Stimulated activated CD8-positive, alpha-beta memory T cell treated with anti-CD3 and anti-CD28 coated beads, Interleukin-12 subunit alpha, Interleukin-12 subunit beta, amount 100 ng/mL, for 24 hours (primary cell): ENCODE results near the gene ALPL.
"Not testable (repeated sequence)": the region's sequence is repeated elsewhere in the genome, so short reads cannot be mapped to it uniquely, and the experiment has no call there.

Experiments
- DNase-seq: peaks from one replicate; pipeline ENCODE4 v3.0.0-alpha.2; 2020; ENCODE audit errors: extremely low read depth

ALPL gene

DNA sequence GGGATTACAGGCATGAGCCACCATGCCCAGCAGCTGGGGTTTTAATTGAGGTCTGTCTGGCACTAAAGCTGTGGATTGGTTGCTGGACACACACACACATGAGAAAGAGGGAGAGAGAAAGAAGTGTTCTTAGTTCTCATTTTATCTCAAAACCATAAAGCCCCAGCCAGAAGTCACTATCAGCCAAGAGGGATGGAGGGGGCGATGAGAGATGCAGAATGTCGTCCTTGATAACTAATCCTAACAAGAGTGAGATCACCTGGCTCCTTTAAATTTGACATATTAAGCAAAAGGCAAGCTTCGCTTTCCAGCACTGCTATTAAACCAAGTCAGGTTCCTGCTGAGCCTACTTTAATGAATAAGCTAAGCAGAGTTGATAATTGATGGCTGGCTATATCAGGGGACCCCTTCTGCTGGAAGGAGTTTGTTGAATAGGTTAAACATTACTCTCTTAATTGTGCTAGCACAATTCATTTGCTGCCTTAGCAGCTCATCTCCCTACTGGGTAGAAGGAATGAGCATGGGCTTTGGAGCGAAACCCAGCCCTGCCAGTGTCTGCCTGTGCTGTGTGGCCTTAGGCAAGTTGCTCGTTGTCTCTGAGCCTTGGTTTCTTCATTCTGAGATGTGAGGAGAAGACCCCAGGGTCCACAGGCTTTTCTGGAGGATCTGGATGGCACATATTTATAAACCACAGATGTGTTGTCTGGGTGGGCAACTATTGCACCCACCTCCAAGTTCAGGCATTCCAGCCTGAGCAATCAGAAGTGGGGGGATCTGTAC is 50.8 kb downstream of the ALPL start:
- no peak for DNase-seq

DNA sequence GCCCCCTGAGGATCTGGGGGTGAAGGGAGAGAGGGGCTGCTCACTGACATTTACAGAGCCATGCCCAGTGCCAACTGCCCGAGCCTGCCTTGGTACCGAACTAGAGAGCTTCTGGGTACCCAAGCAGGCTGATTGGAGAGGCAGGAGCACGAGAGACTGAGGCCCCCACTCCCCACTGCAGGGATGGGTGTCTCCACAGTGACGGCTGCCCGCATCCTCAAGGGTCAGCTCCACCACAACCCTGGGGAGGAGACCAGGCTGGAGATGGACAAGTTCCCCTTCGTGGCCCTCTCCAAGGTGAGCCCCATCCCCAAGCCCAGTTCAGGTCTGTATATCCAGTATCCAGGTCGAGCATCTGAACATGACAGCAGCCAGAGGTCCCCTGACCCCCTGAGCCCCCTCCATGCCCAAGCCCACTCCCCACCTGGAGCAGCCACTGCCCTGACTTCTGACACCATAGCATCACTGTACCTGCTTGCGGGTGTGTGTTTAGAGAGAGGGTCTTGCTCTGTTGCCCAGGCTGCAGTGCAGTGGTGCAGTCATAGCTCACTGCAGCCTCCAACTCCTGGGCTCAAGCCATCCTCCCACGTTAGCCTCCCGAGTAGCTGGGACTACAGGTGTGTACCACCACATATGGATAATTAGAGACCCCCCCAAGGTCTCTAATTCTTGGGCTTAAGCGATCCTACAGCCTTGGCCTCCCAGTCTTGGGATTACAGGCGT is 51.9 kb downstream of the ALPL start:
- DNase-seq = no peak

DNA sequence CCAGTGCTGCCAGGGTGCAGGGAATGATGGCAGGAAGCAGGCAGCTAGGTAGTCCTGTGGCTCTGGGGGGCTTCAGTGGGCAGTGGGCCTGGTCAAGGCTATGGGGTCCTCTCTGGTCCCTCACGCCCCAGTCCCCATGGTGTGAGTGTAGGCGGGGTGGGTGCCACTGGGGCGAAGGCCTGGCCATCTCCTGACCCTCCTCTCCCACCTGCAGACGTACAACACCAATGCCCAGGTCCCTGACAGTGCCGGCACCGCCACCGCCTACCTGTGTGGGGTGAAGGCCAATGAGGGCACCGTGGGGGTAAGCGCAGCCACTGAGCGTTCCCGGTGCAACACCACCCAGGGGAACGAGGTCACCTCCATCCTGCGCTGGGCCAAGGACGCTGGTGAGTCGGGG is 53.7 kb downstream of the ALPL start:
- no peak for DNase-seq

DNA sequence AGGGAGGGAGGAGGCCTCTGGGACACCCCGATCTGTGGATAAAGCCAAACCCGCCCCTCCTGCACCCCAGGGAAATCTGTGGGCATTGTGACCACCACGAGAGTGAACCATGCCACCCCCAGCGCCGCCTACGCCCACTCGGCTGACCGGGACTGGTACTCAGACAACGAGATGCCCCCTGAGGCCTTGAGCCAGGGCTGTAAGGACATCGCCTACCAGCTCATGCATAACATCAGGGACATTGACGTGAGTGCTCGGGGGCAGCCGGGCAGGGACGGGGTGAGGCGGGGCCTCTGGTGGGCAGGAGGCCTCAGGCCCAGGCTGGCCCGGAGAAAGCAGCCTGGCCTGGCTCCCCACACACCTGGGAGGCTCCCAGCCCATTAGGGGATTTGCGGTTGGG is 54.7 kb downstream of the ALPL start:
- no peak for DNase-seq

DNA sequence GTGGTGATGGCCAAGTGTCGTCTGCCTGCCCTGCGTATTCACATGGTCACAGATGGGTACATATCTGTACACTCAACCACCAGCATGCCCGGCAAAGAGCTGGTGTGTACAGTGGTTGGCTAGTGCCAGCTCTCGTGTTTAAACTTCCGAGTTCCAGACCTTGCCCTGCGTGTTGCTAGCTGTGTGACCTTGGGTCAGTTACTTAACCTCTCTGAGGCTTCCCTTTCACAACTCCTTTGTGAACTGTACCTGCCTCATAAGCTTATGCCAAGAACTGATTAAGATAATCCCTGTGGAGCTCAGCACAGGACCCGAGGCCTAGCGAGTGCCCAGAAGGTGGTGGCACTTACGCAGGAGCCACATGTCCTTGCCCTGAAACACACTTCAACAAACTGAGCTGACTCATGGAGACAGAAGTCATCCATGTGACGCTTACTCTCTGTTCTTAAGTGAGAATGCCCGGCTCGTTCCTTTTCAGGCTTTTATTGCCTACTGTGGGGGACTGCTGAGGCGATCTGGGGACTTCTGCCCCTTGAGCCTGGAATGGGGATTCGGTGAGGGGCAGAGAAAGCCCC is 55.4 kb downstream of the ALPL start:
- no peak for DNase-seq

DNA sequence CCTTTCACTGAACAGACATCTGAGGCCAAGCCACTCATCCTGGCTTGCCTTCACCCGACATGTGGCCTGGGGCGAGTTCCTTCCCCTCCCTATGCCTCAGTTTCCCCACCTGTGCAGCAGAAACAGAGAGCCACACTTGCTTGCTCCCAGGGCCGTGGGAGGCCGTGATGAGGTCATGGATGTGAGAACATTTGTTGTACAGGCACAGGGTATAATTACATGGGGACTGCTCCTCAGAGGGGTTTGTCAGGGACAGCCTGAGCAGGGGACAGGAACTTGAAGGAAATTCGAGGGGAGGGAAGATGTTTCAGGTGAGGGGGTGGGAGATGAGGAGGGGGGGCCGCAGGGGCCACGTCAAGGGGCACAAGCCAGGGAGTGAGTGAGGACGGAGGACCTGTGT is 56.1 kb downstream of the ALPL start:
- DNase-seq = no peak

DNA sequence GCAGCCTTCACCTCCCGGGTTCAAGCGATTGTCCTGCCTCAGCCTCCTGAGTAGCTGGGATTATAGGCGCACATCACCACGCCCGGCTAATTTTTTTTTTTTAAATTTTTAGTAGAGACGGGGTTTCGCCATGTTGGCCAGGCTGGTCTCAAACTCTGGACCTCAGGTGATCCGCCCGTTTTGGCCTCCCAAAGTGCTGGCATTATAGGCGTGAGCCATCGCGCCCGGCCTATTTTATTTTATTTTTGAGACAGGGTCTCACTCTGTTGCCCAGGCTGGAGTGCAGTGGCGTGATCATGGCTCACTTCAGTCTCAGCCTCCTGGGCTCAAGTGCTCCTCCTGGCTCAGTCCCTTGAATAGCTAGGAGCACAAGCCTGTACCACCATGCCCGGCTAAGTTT is 57.1 kb downstream of the ALPL start:
- not testable (repeated sequence) for DNase-seq

DNA sequence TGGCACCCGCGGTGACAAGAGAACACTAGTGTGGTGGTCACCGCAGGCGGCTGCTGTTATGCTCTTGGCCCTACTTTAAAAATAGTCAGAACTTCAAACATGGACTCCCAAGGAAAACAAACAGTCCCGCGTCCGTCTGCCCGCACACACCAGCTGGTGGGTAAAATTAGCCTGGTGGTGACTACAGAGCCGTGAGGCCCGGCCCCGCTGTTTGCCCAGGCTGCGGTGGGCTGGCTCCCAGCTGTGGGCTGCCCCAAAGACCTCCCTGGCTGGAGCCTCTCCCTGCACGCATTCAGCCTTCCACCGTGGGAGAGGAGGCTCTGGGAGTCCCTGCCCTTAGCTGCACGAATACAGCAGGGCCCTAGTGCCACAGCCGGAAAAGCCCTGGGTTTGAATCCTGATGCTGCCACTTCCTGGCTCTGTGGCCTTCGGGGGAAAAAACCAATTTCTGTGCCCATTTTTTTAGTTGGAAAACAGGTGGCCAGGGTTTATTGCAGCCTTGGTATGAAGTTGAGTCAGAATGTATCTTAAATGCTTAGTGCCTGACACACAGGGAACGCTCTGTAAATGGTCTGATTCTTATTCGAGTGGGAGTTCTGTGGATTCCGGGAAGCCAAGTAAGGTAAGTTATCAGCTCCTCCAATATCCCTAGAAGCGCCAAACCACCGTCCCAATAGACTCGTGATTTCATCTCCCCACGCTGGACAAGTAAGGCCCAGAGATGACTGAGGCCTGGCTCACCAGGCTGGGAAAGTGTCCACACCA is 58.2 kb downstream of the ALPL start:
- DNase-seq = no peak

DNA sequence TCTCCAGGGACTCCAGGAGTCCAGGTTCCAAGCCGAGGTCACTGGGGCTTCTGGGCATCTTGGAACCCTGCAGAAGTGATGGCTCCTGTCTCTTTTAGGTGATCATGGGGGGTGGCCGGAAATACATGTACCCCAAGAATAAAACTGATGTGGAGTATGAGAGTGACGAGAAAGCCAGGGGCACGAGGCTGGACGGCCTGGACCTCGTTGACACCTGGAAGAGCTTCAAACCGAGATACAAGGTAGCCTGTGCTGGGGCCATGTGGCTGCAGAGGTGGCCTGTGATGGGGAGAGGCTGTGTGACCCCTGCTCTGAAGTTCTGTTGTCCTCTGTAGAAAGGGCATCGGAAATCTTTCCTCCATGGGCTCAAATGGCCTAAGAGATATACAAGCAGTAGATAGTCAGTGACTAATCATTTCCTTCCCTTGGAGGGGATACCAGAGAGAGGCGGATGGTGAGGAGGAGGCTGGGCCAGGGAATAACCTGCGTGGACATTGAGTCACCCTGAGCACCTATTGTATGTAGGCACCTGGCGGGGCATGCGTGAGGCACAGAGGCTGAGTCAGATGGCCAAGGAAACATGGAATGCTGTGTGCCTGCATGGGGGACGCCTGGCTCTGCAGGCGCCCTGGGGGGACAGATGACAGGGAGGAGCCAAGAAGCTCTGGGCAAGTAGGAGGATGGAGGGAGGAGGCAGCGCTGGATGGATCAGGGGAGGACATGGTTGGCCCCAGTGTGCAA is 59.0 kb downstream of the ALPL start:
- DNase-seq = no peak

DNA sequence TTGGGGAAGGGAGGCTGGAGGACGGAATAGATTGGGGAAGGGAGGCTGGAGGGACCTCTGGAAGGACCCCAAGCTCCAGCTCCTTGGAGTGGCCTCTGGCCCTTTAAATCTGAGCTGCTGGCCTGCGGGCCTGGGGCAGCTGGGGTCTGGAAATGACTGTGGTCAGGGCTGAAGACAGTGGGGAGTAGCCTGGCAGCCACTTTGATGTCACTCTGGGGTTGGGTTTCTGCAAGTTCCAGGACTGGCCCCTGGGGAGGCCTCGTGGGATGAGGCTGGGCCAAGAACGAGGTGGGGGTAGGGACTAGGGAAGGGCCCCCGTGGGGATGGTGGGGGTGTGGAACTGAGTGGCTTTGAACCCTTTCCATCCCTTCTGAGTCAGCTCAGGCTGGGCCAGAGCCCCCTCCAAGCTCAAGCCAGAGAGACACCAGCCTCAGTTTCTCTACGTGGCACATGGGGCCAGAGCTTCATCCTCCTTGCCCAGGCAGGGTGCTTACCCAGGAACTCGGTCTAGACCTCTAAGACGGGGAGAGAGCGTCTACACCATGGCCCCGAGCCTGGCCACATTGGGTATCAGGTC is 59.7 kb downstream of the ALPL start:
- no peak for DNase-seq

DNA sequence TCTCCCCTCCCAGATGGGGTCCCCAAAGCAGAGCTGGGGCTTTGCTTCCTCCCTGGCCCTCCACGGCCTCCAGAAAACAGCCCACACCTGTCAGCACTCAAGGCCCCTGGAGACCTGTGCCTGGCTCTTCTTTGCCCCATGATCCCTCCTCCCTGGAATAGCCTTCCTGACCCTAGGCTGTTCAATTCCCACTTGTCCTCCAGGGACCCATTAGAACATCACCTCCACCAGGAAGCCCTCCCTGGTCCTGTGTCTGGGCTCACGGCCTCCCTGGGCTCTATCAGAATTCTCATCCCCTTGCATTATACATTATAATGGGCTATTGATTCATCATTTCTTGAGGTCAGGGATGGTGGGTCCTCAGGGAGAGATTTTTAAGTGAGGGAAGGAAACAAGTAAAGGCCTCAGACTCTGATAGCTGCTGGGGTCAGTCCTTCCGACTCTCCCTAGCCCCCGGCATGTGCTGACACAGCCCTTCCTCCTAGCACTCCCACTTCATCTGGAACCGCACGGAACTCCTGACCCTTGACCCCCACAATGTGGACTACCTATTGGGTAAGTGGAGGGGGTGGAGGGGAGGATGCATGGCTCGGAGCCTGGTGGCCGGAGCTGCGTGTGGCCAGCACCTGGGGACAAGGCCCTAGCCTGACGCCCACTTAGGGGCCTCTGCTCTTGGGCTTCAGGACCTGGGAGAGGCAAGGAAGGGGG is 60.8 kb downstream of the ALPL start:
- no peak for DNase-seq

DNA sequence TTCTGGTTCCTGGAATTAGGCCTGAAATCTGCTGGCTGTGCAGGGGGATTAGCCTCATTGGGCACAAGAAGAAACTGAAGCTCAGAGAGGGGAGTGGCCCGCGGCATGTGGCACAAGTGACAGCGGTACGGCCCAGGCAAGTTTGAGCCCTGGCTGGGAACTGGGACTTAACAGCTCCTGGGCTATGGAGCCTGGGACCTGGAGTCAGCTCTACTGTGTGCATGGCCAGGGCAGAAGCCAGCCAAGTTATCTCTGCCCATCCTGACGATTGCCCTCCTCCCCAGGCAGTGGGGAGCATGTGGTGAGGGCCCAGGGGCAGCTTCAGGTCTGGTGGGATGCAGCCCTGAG is 61.3 kb downstream of the ALPL start:
- DNase-seq = no peak

DNA sequence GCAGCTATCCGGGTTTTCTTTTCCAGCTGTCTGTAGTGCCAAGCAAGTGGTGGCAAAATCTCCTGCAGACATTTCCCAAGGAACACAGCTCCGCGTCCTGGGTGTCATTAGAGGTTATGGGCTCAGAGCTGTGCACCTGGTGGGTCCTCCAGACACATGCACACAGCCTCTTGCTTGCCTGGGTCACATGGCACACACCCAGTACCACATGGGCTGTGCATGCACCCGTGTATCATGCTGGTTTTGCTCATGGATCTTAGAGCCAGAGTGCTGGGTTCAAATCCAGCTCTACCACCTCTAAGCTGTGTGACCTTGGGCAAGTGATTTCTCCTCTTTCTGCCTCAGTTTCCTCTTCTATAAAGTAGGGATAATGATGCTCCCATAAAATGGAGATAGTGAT is 61.7 kb downstream of the ALPL start:
- DNase-seq = no peak

DNA sequence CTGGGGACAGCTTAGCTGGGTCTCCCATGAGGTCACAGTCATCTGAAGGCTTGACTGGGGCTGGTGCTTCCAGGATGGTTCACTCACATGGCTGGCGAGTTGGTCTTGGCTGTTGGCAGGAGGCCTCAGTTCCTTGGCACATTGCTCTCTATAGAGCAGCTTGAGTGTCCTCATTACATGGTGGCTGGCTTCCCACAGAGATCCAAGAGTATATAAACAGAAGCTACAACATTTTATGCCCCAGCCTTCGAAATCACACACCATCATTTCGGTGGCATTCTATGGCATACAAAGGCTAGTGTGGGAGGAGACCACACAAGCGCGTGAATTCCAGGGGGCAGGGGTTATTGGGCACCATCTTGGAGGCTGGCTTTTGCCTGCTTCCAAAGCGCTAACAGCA is 63.0 kb downstream of the ALPL start:
- no peak for DNase-seq

DNA sequence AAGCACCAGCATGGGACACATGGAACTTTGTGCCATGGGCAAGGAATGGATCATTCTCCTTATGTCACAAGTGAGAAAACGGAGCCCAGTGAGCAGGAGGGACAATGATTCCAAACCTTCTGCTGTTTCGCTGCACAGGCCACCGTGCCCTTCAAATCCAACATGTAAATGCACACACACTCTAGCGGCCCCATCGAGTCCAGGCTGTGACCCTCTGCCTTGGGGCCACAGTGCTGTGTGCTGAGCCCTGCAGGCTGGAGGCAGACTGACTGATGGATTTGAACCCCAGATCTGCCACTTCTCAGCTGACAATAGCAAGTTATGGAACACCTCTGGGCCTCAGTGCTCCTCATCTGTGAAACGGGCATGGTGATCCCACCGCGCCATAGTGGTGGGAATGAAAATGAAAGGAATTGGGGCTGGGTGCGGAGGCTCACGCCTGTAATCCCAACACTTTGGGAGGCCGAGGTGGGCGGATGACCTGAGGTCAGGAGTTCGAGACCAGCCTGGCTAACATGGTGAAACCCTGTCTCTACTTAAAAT is 63.6 kb downstream of the ALPL start:
- no peak for DNase-seq

DNA sequence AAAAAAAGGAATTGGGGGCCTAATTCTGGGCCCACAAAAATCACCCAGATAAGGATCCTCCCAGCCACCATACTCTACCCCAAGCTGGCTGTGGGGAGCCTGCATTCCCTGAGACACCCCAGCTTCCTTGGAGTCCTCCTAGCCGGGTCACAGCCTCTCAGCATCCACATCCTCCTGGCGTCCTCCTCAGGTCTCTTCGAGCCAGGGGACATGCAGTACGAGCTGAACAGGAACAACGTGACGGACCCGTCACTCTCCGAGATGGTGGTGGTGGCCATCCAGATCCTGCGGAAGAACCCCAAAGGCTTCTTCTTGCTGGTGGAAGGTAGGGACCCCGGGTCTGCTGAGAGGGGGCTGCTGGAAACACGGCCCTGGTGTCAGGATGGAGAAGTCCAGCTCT is 64.3 kb downstream of the ALPL start:
- no peak for DNase-seq

DNA sequence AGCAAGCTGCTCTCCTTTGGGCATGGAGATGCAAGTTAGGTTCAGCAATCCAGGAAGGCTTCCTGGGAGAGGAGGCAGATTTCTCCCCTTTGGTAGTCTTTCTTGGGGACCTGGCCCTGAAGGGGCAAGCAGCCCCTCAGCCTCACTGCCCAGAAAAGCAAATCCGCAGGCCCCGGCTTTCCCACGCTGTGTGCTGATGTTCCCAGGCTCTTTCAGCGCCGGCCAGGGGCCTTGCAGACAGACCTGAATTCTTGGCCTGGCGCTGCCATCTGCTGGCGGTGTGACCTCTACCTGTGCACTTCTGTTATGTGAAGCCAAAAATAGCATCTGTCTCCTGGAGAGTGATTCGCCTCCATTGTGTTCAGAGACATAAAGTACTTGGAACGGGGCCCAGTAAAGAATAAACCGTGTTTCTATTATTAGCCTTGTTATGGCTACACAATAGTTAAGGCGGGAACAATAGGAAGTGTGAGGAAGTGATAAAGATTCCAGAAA is 64.8 kb downstream of the ALPL start:
- no peak for DNase-seq

DNA sequence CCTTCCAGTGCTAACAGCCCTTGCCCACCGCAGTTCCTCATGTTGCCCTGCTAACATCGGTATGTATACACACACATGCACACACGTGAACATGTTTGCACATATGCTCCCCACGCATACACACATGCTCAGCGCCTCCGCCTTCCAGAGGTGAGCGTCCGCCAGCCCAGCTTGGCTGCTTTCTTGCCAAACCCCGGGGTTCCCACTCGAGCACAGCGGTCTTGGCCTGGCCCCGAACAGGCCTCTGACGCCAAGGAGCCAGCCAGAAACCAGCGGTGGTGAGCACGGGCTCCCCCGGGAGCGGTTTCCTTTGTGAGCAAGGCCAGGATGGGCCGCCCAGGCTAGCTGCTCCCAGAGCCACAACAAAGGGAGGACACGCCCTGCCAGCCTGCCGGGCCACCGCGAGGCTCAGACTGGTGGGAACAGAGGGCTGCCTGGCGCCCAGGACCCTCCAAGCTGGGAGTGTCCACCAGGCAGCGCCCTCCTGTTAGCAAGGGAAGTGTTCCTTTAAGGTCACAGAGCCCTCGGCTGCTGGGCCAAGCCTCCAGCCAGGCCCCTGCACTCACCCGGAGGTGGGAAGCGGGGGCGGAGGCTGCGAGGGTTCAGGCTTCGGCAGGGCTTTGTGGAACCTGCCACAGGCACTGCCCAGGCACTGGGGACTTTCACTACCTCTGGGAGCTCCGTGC is 65.4 kb downstream of the ALPL start:
- no peak for DNase-seq

DNA sequence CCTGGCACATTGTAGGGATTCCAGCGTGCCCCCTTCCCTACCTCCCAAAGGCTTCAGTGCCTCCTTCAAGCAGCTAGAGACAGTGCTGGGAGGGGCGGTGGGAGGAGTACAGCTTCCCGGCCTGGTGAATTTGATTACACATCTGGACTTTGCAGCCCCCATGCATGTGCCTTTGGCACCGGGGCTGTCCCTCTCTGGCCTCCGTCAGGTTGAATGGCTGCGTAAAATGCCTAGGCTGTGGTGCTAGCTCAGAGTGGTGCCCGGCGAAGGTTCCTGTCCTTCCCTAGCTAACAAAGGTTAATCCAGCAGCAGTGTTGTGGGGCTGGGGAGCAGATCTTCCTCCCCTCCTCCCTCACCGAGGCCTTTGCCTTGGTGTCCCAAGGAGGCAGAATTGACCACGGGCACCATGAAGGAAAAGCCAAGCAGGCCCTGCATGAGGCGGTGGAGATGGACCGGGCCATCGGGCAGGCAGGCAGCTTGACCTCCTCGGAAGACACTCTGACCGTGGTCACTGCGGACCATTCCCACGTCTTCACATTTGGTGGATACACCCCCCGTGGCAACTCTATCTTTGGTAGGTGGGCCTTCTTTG is 66.2 kb downstream of the ALPL start:
- DNase-seq = no peak
